ENCODE measurements around the gene CD53.
"Not testable (repeated sequence)": the region's sequence is repeated elsewhere in the genome, so short reads cannot be mapped to it uniquely, and the experiment has no call there.

Gene CD53

GRCh38 chr1:110872745-110873720 is at the start of gene CD53:
Gene CD53, plus strand, starts transcription at chr1:110873148. Its CDS starts 18,261 bp downstream, at chr1:110891409.
- DNase-seq, result peak in 2 of 4 experiments; percentile 4 to 6

- DNase-seq, result no peak
Observed at GRCh38 chr1:110824192-110824591, 48.8 kb upstream of the CD53 start.

- peak in 1 of 4 experiments; percentile 1 for DNase-seq
Observed at GRCh38 chr1:110829955-110830553, 42.9 kb upstream of the CD53 start.

- DNase-seq, result not testable (repeated sequence)
Observed at GRCh38 chr1:110833779-110834178, 39.2 kb upstream of the CD53 start.

DNA sequence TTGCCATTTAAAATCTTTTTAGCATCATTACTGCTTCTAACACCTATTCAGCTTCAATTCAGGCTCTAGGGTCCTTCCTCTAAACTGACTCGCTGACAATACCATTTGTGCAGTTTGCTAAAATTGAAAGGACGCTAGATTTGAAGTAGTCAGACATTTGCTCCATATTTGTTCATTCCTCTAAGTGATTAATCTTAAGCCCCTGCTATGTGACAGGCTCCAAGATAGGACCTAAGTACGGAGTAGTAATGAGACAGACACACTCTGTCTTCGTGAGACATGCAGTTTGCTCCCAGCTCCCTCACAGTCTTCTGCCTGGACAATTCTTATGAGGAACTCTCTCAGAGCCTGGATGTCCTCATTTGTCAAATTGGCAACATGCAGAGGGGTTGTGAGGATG is 26.1 kb upstream of the CD53 start:
- no peak for DNase-seq

DNA sequence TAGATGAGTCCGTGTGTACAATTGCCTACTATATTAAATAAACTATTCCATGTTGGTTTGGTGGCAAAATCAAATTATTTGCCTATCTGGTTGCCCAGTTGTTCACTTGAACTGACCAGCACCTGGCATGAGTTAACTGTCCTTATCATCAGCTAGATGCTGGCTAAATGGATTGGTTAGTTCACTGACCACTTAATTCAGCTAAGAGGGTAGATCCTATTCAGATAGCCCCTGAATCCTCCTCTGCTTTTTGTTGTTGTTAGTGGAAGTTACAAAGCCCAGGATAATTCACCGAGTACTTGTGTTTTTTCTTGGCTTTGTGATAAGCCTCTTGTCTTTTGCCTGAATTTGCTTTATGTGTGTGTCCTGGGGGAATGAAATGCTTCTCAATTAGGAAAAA is 22.8 kb upstream of the CD53 start:
- DNase-seq, result no peak

- no peak for DNase-seq
Observed at GRCh38 chr1:110850627-110851026, 22.3 kb upstream of the CD53 start.

DNA sequence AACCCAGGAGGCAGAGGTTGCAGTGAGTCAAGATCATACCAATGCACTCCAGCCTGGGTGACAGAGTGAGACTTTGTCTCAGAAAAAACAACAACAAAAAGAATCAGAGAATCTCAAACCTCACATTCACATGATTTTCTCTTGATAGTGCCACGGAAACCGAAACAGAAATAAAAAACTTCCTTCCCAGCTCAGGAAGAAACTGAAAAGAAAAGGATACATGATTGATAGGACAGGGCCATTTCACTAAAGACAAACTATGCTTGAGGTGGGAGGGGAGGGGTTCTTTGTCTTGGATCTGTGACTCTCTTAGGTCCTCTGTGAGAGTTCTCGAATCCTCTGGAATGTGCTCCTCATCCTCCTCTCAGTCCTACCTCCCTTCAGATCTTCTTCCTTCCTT is 19.8 kb upstream of the CD53 start:
- no peak for DNase-seq

DNA sequence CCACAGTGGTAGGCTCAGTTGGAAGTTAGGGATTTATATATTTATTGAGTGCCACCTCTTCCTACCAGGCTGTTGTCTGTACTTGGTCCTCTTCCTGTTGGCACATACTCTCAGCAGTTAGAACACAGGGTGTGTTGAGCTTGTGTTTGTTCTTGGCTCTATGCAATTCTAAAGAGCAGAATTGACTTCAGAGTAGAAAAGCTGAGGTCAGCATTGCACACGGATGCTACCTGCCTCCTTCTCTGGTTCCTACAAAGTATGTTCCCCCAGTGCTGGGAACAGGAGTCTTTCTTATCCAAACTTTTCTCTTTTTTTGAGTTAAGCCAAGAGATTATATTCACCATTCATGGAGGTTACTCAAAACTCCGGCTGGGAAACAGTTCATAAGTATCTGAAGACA is 16.5 kb upstream of the CD53 start:
- DNase-seq, result no peak

GRCh38 chr1:110857964-110858948 is 14.7 kb upstream of the CD53 start:
- no peak for DNase-seq

GRCh38 chr1:110859062-110859461 is 13.9 kb upstream of the CD53 start:
- no peak for DNase-seq

GRCh38 chr1:110860174-110860573 is 12.8 kb upstream of the CD53 start:
- no peak for DNase-seq

- DNase-seq, result not testable (repeated sequence)
Observed at GRCh38 chr1:110860620-110861019, 12.3 kb upstream of the CD53 start.

DNA sequence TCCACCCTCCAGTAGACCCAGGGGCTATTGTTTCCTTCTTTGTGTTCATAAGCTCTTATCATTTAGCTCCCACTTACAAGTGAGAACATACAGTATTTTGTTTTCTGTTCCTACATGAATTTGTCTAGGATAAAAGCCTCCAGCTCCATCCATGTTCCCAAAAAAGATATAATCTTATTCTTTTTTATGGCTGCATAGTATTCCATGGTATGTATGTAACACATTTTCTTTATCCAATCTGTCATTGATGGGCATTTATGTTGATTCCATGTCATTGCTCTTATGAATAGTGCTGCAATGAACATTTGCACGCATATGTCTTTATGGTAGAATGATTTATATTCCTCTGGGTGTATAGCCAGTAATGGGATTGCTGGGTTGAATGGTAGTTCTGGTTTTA is 11.0 kb upstream of the CD53 start:
- DNase-seq, result not testable (repeated sequence)

DNA sequence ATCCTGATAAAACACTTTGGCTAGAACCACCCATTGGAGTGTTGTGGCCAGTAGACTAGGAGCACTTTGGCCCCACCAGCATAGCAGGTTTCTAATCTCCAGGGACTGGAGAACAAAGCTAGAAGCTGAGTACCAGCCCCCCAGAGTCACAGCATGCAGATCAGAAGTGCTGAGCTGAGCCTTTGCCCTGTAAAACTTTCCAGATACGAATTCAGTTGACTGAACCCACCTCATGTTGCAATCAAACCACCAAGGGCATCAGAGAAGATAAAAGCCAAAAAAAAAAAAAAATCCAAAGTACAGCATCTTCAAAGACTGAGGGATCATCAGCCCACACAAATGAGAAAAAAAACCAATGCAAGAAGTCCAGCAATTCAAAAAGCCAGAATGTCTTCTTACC is 8.7 kb upstream of the CD53 start:
- no peak for DNase-seq

- no peak for DNase-seq
Observed at GRCh38 chr1:110870721-110871388, 2.1 kb upstream of the CD53 start.

- DNase-seq, result no peak
Observed at GRCh38 chr1:110872366-110872744, 593 bp upstream of the CD53 start.

DNA sequence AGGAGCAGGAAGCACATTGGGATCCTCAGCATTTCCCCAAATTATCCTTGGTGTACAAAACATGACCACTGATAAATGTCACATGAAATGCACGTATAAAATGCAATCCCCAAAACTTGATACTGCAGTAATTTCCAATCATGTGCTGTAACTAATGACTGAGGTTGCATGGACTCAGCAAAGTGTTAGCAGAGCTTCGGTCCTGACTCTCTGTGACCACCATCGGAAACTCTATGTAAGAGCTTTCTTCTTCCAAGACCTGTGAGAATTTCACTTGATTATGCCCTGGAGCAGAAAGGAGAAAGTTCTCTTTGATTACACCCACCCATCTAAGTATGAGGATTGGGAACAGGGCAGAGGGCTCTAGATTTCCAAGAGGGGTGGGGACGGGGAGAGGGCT is 908 bp downstream of the CD53 start:
- no peak for DNase-seq

DNA sequence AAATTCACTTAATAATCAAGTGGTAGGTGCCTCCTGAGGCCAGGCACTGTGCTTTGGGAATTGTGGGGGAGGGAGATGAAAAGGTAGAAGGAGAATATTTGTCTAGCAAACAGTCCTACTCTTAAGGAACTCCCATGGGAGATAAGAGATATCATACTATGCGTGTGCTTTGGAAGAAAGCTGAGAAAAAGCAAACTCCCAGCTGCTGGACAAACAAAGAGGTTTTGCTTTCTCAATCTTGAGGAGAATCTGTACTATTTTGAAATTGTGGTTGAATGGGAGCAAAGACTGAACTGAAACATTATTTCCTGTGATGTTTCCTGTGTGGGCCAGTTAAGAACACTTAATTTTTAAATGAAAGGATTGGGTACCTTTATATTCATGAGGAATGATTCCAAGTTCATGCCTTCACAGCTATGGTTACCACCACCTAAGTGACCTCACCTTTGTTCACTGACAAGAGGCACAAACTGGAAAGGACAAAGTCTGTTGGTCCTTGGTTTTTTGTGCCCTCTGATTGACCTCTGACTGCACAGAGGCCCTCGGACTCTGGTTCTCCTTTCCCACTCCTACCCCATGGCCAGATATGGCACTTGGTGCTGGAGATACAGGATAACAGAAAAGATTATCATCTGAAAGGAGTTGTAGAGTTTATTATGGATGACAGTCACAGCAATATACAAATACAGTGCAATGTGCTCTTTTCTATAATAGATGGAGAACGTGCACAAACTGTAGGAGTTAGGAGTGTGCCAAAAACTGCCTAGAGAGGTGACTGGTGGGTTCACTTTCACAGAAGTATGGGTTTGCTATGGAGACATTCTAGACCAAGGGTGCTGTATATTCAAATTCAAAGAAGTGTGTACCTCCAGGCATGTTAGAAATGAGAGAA is 1.6 kb downstream of the CD53 start:
- no peak for DNase-seq

DNA sequence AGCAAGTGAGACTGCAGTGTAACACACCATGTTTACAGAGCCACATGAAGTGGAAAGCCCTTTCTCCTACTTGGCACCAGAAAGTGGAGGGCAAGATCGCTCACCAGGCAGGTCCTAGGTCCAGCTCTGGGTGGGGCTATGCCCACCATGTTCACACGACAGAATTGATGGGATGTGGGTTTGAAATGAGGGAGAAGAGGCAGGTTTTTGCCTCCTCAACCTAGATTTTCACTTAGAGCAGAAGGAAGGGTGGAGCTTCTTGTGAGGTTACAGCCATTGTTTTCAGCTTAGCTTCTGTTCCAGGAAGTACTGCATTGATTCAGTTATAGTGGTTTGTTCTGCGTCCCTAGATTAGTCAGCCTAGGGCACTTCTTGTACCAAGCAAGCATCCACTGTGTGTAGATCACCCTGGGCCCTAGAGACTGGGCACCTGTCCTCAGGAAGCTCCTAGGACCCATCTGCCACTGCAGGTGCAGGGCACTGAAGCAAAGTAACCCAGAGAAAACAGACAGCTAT is 2.3 kb downstream of the CD53 start:
- peak in 2 of 4 experiments; percentile 10 to 18 for DNase-seq

GRCh38 chr1:110876748-110877341 is 3.9 kb downstream of the CD53 start:
- no peak for DNase-seq

Data from activated naive CD4-positive, alpha-beta T cell (primary cell).